CD4-positive, CD25-positive, alpha-beta regulatory T cell (primary cell): Measurements from ENCODE around the gene ZNF467. TPM values are rescaled to one million over a fixed set of nuclear protein-coding genes. Genes with fewer than 3 reads are reported as not detected.
A peak's percentile ranks its signal among the peaks of the same experiment; 100 is the strongest.

Experiments used
- ATAC-seq, 2 donors: fragments of 150-1000 bp; cut with Tn5 transposase; one replicate each; pipeline ENCODE4 v1.10.0; 2021; ENCODE audit warnings: low read depth in 2 of 2, moderate number of reproducible peaks in 2 of 2, moderate library complexity in 1 of 2
- DNase-seq, 3 donors: peaks; one replicate each; pipeline versions ENCODE4 v3.0.0 to v3.0.0-alpha.2; 2012 to 2022; ENCODE audit warnings: mixed read lengths in 1 of 3
- H3K27ac ChIP-seq: one replicate; pipeline ENCODE4 v1.7.0; 2013; ENCODE audit warnings: mild to moderate bottlenecking, low read length; ENCODE audit not compliant: insufficient read depth, poor library complexity, severe bottlenecking
- H3K27me3 ChIP-seq: one replicate; pipeline ENCODE4 v1.7.0; 2013; ENCODE audit warnings: low read length; ENCODE audit not compliant: control insufficient read depth, insufficient read depth
- H3K36me3 ChIP-seq: one replicate; pipeline ENCODE4 v1.7.0; 2013; ENCODE audit warnings: mild to moderate bottlenecking, low read length, moderate library complexity; ENCODE audit not compliant: control insufficient read depth, insufficient read depth
- H3K4me1 ChIP-seq: 2 replicates; pipeline ENCODE4 v1.7.0; 2013; ENCODE audit warnings: mild to moderate bottlenecking, low read length; ENCODE audit not compliant: insufficient read depth, control insufficient read depth, poor library complexity, severe bottlenecking
- H3K4me3 ChIP-seq: one replicate; pipeline ENCODE4 v1.7.0; 2013; ENCODE audit warnings: low read depth, mild to moderate bottlenecking, low read length, moderate library complexity
- H3K9me3 ChIP-seq, 2 experiments: 1 replicate in 1 of 2; 2 replicates in 1 of 2; pipeline ENCODE4 v1.7.0; 2013; ENCODE audit warnings: low read length in 2 of 2, mild to moderate bottlenecking in 1 of 2, moderate library complexity in 1 of 2; ENCODE audit not compliant: control insufficient read depth in 2 of 2
- H3K27ac Mint-ChIP-seq, 3 donors: one replicate each; pipeline ENCODE4 v1.8.0; 2020 to 2022; ENCODE audit warnings: mild to moderate bottlenecking in 3 of 3, mixed read lengths in 3 of 3, moderate library complexity in 2 of 3
- H3K27me3 Mint-ChIP-seq: one replicate; pipeline ENCODE4 v1.8.0; 2022; ENCODE audit warnings: mild to moderate bottlenecking, mixed read lengths
- H3K36me3 Mint-ChIP-seq: one replicate; pipeline ENCODE4 v1.8.0; 2020; ENCODE audit warnings: mixed read lengths
- H3K4me1 Mint-ChIP-seq, 4 donors: one replicate each; pipeline ENCODE4 v1.8.0; 2020 to 2022; ENCODE audit warnings: mixed read lengths in 4 of 4, mild to moderate bottlenecking in 1 of 4
- H3K4me3 Mint-ChIP-seq, 4 donors: one replicate each; pipeline ENCODE4 v1.8.0; 2020 to 2022; ENCODE audit warnings: mild to moderate bottlenecking in 4 of 4, mixed read lengths in 4 of 4, moderate library complexity in 3 of 4
- H3K9me3 Mint-ChIP-seq, 7 donors: one replicate each; pipeline ENCODE4 v1.8.0; 2020 to 2022; ENCODE audit warnings: mixed read lengths in 7 of 7, mild to moderate bottlenecking in 3 of 7, moderate library complexity in 2 of 7
- polyA plus RNA-seq, 4 donors: library from polyadenylated mRNA; unstranded; fragments of 300-500 nt; fragmentation: Illumina TruSeq; gene quantifications; one replicate each; pipeline ENCODE4 v1.2.3, GENCODE V29; 2021
- total RNA-seq: library from RNA; stranded (reverse); gene quantifications from one replicate; pipeline ENCODE4 v1.2.3, GENCODE V29; 2022

ZNF467 gene
- total and polyA plus RNA-seq, 5 donors from 2014 or later, result 0.76 to 2.3 (median 1.1) TPM

GRCh38 chr7:149721084-149721601, 52.2 kb downstream of the ZNF467 start:
- no peak for DNase-seq
- peaks cover 33% of the 10 kb centered on the region for H3K36me3 ChIP-seq
- no peak overlapping the region for H3K27ac ChIP-seq
- ATAC-seq, result no peak
- Mint-ChIP-seq H3K4me1 (peaks cover 5 to 15% (median 6%) of the 10 kb centered on the region in 4 donors), H3K27me3 (no peaks in the 10 kb centered on the region), H3K36me3 (peaks cover 19% of the 10 kb centered on the region), H3K9me3 (peaks cover 0 to 2% (median 0%) of the 10 kb centered on the region in 7 donors), H3K27ac (no peak overlapping the region), H3K4me3 (no peak overlapping the region)
- no peaks in the 10 kb centered on the region for H3K27me3 ChIP-seq
- peaks cover 2% of the 10 kb centered on the region for H3K4me1 ChIP-seq
- no peaks in the 10 kb centered on the region for H3K9me3 ChIP-seq
- no peak overlapping the region for H3K4me3 ChIP-seq

GRCh38 chr7:149720372-149721083, 52.9 kb downstream of the ZNF467 start:
- Histone ChIP-seq H3K9me3 (no peaks in the 10 kb centered on the region), H3K27ac (no peak overlapping the region), H3K36me3 (peaks cover 33% of the 10 kb centered on the region), H3K4me1 (peaks cover 8% of the 10 kb centered on the region), H3K27me3 (no peaks in the 10 kb centered on the region), H3K4me3 (no peak overlapping the region)
- no peak overlapping the region for H3K27ac Mint-ChIP-seq
- H3K4me3 Mint-ChIP-seq, result peak overlapping the region in 1 of 4 donors; percentile 59
- H3K4me1 Mint-ChIP-seq, result peaks cover 5 to 21% (median 11%) of the 10 kb centered on the region in 4 donors
- no peak for ATAC-seq
- H3K27me3 Mint-ChIP-seq, result no peaks in the 10 kb centered on the region
- H3K36me3 Mint-ChIP-seq, result peaks cover 19% of the 10 kb centered on the region
- DNase-seq, result no peak
- peaks cover 0 to 2% (median 0%) of the 10 kb centered on the region in 7 donors for H3K9me3 Mint-ChIP-seq

- H3K4me1 ChIP-seq, result peaks cover 14% of the 10 kb centered on the region
- no peaks in the 10 kb centered on the region for H3K27me3 Mint-ChIP-seq
- ATAC-seq (no peak), DNase-seq (no peak)
- peaks cover 0 to 2% (median 0%) of the 10 kb centered on the region in 7 donors for H3K9me3 Mint-ChIP-seq
- peaks cover 33% of the 10 kb centered on the region for H3K36me3 ChIP-seq
- no peak overlapping the region for H3K4me3 Mint-ChIP-seq
- no peak overlapping the region for H3K27ac ChIP-seq
- no peaks in the 10 kb centered on the region for H3K27me3 ChIP-seq
- H3K4me1 Mint-ChIP-seq, result peaks cover 10 to 26% (median 16%) of the 10 kb centered on the region in 4 donors
- H3K27ac Mint-ChIP-seq, result peak overlapping the region in 1 of 3 donors; percentile 20
- H3K9me3 ChIP-seq, result no peaks in the 10 kb centered on the region
- peaks cover 19% of the 10 kb centered on the region for H3K36me3 Mint-ChIP-seq
- H3K4me3 ChIP-seq, result no peak overlapping the region
These were observed 53.5 kb downstream of the ZNF467 start for GRCh38 chr7:149719912-149720335.

- Histone ChIP-seq H3K4me1 (peaks cover 15% of the 10 kb centered on the region), H3K27ac (no peak overlapping the region), H3K4me3 (no peak overlapping the region), H3K36me3 (peaks cover 33% of the 10 kb centered on the region), H3K27me3 (no peaks in the 10 kb centered on the region), H3K9me3 (no peaks in the 10 kb centered on the region)
- ATAC-seq (no peak), DNase-seq (no peak)
- peaks cover 19% of the 10 kb centered on the region for H3K36me3 Mint-ChIP-seq
- H3K4me1 Mint-ChIP-seq, result peaks cover 10 to 27% (median 17%) of the 10 kb centered on the region in 4 donors
- no peaks in the 10 kb centered on the region for H3K27me3 Mint-ChIP-seq
- H3K4me3 Mint-ChIP-seq, result peak overlapping the region in 1 of 4 donors; percentile 48
- peaks cover 0 to 2% (median 0%) of the 10 kb centered on the region in 7 donors for H3K9me3 Mint-ChIP-seq
- no peak overlapping the region for H3K27ac Mint-ChIP-seq
These were observed 54.1 kb downstream of the ZNF467 start for GRCh38 chr7:149719050-149719899.

GRCh38 chr7:149718730-149719049, 54.7 kb downstream of the ZNF467 start:
- Mint-ChIP-seq H3K27me3 (no peaks in the 10 kb centered on the region), H3K4me3 (peak overlapping the region in 1 of 4 donors; percentile 48), H3K36me3 (peaks cover 14% of the 10 kb centered on the region), H3K9me3 (peaks cover 0 to 2% (median 0%) of the 10 kb centered on the region in 7 donors), H3K27ac (no peak overlapping the region), H3K4me1 (peaks cover 10 to 30% (median 17%) of the 10 kb centered on the region in 4 donors)
- H3K9me3 ChIP-seq, result no peaks in the 10 kb centered on the region
- H3K4me1 ChIP-seq, result peaks cover 21% of the 10 kb centered on the region
- H3K27me3 ChIP-seq, result no peaks in the 10 kb centered on the region
- H3K4me3 ChIP-seq, result no peak overlapping the region
- DNase-seq (no peak), ATAC-seq (no peak)
- no peak overlapping the region for H3K27ac ChIP-seq
- H3K36me3 ChIP-seq, result peaks cover 28% of the 10 kb centered on the region

- ATAC-seq (no peak), DNase-seq (no peak)
- Histone ChIP-seq H3K27ac (no peak overlapping the region), H3K4me1 (peaks cover 22% of the 10 kb centered on the region), H3K36me3 (peaks cover 21% of the 10 kb centered on the region), H3K9me3 (no peaks in the 10 kb centered on the region), H3K4me3 (no peak overlapping the region), H3K27me3 (no peaks in the 10 kb centered on the region)
- Mint-ChIP-seq H3K9me3 (peaks cover 0 to 2% (median 0%) of the 10 kb centered on the region in 7 donors), H3K4me3 (peak overlapping the region in 1 of 4 donors; percentile 93), H3K27me3 (no peaks in the 10 kb centered on the region), H3K4me1 (peaks cover 10 to 34% (median 17%) of the 10 kb centered on the region in 4 donors), H3K36me3 (peaks cover 10% of the 10 kb centered on the region), H3K27ac (peak overlapping the region in 2 of 3 donors; percentile 36 to 64)
These were observed 55.9 kb downstream of the ZNF467 start for GRCh38 chr7:149717481-149717880.

GRCh38 chr7:149716932-149717307, 56.5 kb downstream of the ZNF467 start:
- H3K27ac ChIP-seq, result no peak overlapping the region
- H3K9me3 ChIP-seq, result no peaks in the 10 kb centered on the region
- no peaks in the 10 kb centered on the region for H3K27me3 Mint-ChIP-seq
- no peak overlapping the region for H3K4me3 ChIP-seq
- no peak for ATAC-seq
- peaks cover 10% of the 10 kb centered on the region for H3K36me3 Mint-ChIP-seq
- no peaks in the 10 kb centered on the region for H3K27me3 ChIP-seq
- H3K4me1 Mint-ChIP-seq, result peaks cover 10 to 34% (median 17%) of the 10 kb centered on the region in 4 donors
- H3K4me3 Mint-ChIP-seq, result peak overlapping the region in 3 of 4 donors; percentile 87 to 94 (median 93)
- peaks cover 16% of the 10 kb centered on the region for H3K36me3 ChIP-seq
- H3K4me1 ChIP-seq, result peaks cover 22% of the 10 kb centered on the region
- H3K9me3 Mint-ChIP-seq, result peaks cover 0 to 2% (median under 1%) of the 10 kb centered on the region in 7 donors
- no peak for DNase-seq
- H3K27ac Mint-ChIP-seq, result peak overlapping the region in 2 of 3 donors; percentile 85 to 90
